ENCODE data around the gene INPP5A.

- TF ChIP-seq CTCF (IDR thresholded peaks at IDR 0.05 in 8 of 11, conservative IDR thresholded peaks at IDR 0.05 in 3 of 11) (no peak), POLR2A (IDR thresholded peaks at IDR 0.05) (no peak), POLR2AphosphoS5 (IDR thresholded peaks at IDR 0.05) (no peak)
These were observed 16.0 kb upstream of the INPP5A start for GRCh38 chr10:132521466-132522102.
